Measurements from ENCODE around the gene ALKBH3. TPM values are rescaled to one million over a fixed set of nuclear protein-coding genes. Genes with fewer than 3 reads are reported as not detected.

The ALKBH3 gene
- total and polyA plus RNA-seq, 2 donors (not counting 3 experiments of a cell fraction or from before 2014, with no cell fraction given) = 28.0 to 34.7 TPM

DNA sequence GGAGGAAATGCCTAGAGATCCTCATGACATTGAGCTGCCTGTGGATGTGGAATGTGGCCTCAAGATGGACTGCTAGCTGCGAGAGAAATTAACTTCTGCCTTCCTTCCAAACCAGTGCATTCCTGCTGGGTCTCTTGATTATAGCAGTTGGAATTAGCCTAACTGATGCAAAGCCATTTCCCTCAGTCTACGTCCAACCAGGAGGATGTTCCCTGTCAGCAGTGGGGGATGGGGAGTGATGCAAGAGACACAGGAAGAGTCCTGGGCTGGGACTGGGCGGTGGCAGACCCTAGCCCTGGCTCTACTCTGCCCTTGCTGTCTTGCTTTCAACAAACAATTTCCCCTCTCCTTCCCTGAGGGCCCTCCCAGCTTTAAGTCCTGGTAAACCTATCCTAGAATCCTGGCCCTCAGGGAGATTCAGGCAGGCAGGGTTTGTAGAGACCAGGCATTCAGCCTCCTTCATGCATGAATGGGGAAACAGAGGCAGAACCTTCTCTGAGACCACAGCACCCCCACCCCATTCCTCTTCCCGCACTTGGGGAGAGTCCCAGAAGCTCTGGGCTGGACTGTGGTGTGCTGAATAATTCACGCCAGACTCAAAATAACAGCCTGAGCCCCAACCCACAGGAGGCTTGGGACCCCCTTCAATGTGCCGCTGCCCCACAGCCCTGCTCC is 78.8 kb downstream of the ALKBH3 start:
- POLR2A ChIA-PET = no interaction called here

More for the DNA sequence above, 78.8 kb downstream of the ALKBH3 start:
- Histone ChIP-seq H3K9ac (replicated peaks; ENCODE audit: extremely low read depth, insufficient read depth, low read length) (no peak overlapping the region), H3K4me2 (ENCODE audit: insufficient read depth, low read length) (no peak overlapping the region), H3K79me2 (ENCODE audit: control insufficient read depth, insufficient read depth, low read length) (no peaks in the 10 kb centered on the region), H3K4me1 (ENCODE audit: control insufficient read depth, extremely low read depth, insufficient read depth, low read length) (no peaks in the 10 kb centered on the region), H4K20me1 (replicated peaks; ENCODE audit: control insufficient read depth, extremely low read depth, insufficient read depth, low read length) (no peaks in the 10 kb centered on the region), H3K4me3 (replicated peaks in 1 of 3; ENCODE audit: insufficient read depth in 1 of 3, low read depth in 1 of 3, low read length in 3 of 3) (no peak overlapping the region), H3K9me1 (replicated peaks; ENCODE audit: control insufficient read depth, extremely low read depth, insufficient read depth, low read length) (no peaks in the 10 kb centered on the region), H3K36me3 (ENCODE audit: control insufficient read depth in 2 of 2, extremely low read depth in 1 of 2, insufficient read depth in 2 of 2, low read length in 2 of 2) (no peaks in the 10 kb centered on the region), H3K9me3 (replicated peaks; ENCODE audit: control insufficient read depth, insufficient read depth, low read length) (no peaks in the 10 kb centered on the region), H3K27ac (ENCODE audit: insufficient read depth, low read depth, low read length) (no peak overlapping the region), H2AFZ (ENCODE audit: low read depth, low read length) (no peak overlapping the region), H3K27me3 (ENCODE audit: control insufficient read depth in 2 of 2, insufficient read depth in 2 of 2, low read length in 2 of 2) (peaks cover 13 to 25% of the 10 kb centered on the region in 2 experiments)
- no TSS peak for BruUV-seq (replicated peaks)
- intact Hi-C loops (cut with micrococcal nuclease) = no loop called here
- dilution Hi-C loops (cut with MboI; ENCODE audit: extremely low pct_ligation_motif_present, low sequenced_read_pairs) = no loop called here
- DNase-seq (ENCODE audit: low read depth, low spot score) (no peak), FAIRE-seq (no peak)
- CTCF ChIA-PET = interaction anchor here (1.1 to 1.5 kb wide), 2 partner anchors 15 to 18 kb away, joined by 3 to 5 read pairs; no protein-coding TSS in a partner anchor
- TF ChIP-seq JUN (IDR thresholded peaks at IDR 0.05; ENCODE audit: borderline replicate concordance, insufficient read depth, insufficient read length, low read depth) = no peak
- no peak for TF ChIP-seq POLR2A (IDR thresholded peaks at IDR 0.05; ENCODE audit: low read depth, low read length)
- no peak for TF ChIP-seq EZH2 (IDR thresholded peaks at IDR 0.05; ENCODE audit: borderline replicate concordance, low read depth, low read length, severe bottlenecking)
- TF ChIP-seq, protein P1, sequence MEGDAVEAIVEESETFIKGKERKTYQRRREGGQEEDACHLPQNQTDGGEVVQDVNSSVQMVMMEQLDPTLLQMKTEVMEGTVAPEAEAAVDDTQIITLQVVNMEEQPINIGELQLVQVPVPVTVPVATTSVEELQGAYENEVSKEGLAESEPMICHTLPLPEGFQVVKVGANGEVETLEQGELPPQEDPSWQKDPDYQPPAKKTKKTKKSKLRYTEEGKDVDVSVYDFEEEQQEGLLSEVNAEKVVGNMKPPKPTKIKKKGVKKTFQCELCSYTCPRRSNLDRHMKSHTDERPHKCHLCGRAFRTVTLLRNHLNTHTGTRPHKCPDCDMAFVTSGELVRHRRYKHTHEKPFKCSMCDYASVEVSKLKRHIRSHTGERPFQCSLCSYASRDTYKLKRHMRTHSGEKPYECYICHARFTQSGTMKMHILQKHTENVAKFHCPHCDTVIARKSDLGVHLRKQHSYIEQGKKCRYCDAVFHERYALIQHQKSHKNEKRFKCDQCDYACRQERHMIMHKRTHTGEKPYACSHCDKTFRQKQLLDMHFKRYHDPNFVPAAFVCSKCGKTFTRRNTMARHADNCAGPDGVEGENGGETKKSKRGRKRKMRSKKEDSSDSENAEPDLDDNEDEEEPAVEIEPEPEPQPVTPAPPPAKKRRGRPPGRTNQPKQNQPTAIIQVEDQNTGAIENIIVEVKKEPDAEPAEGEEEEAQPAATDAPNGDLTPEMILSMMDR (IDR thresholded peaks at IDR 0.05; ENCODE audit: extremely low read depth in 1 of 2, insufficient read depth in 1 of 2, low read depth in 1 of 2, low read length in 2 of 2) = no peak
- TF ChIP-seq FOS (IDR thresholded peaks at IDR 0.05; ENCODE audit: borderline replicate concordance, insufficient read depth, low read length) = no peak

Data from endothelial cell of umbilical vein (primary cell).